Ectodermal cell (in vitro differentiated cells): ENCODE results near the gene ISG20.

Experiments
- H3K27ac ChIP-seq: 2 replicates; pipeline ENCODE4 v1.7.0; 2013; ENCODE audit warnings: mild to moderate bottlenecking, low read depth, low read length; ENCODE audit not compliant: insufficient read depth, poor library complexity, severe bottlenecking
- H3K27me3 ChIP-seq: 2 replicates; pipeline ENCODE4 v1.7.0; 2013; ENCODE audit warnings: mild to moderate bottlenecking, low read length; ENCODE audit not compliant: insufficient read depth, control insufficient read depth, poor library complexity, severe bottlenecking
- H3K36me3 ChIP-seq: one replicate; pipeline ENCODE4 v1.7.0; 2013; ENCODE audit warnings: low read length; ENCODE audit not compliant: control insufficient read depth, insufficient read depth
- H3K4me1 ChIP-seq: one replicate; pipeline ENCODE4 v1.7.0; 2013; ENCODE audit warnings: low read length; ENCODE audit not compliant: control insufficient read depth, insufficient read depth
- H3K4me3 ChIP-seq: 2 replicates; pipeline ENCODE4 v1.7.0; 2013; ENCODE audit warnings: low read depth, low read length, control low read depth; ENCODE audit not compliant: insufficient read depth
- H3K9me3 ChIP-seq: 2 replicates; pipeline ENCODE4 v1.7.0; 2013; ENCODE audit warnings: mild to moderate bottlenecking, low read length, moderate library complexity; ENCODE audit not compliant: control insufficient read depth
- WGBS, 2 experiments: methylation state at CpG; one replicate each; pipeline ENCODE4 v1.1.7; 2013; ENCODE audit warnings: missing lambda C conversion rate in 2 of 2; 5-methylcytosine and 5-hydroxymethylcytosine counted together

The ISG20 gene

DNA sequence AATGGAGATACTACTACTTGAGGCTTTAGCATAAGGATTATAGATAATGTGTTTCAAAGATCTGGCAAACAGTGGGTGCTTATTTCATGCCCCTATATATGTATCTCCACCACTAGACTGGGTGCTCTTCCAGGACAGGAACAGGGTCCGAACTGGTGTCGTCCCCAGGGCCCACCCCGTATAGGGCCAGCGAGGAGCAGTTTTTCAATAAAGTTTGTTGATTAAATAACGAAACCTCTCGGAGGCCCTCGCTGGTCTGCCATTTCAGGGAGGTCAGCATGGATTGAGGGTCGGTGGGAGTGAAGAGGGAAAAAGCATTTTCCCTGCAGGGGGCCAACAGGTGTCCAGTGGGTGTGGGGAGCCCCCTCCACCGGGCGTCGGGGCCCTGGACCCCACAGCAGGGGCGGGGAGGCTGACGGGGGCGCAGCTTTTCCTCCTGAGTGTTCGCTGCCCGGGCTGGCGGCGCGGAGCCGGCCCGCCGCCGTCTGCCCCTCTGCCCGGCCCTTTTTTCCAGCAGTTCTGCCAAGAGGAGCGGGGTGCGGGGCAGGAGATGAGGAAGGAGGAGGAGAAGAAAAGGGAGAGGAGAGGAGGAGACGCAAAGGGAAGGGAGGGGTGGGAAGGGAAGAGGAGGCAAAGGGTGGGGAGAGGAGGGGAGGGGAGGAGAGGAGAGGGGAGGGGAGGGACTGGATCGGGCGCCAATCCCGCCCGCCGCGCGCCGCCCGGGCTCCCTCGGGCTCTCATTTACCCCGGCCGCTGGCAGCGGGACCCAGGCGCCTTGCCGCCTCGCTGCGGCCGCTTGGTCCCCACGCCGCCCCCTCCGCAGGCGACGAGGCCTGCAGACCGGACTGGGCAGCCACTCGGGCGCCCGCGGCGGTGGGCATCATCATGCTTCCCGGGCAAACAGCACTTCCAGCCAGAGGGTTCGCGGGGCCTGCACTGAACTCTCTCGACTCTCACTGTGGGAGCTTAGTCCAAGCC, 66.3 kb downstream of the ISG20 start:
- no peak overlapping the region for H3K27ac ChIP-seq
- H3K27me3 ChIP-seq: peaks cover 42% of the 10 kb centered on the region
- H3K9me3 ChIP-seq: no peaks in the 10 kb centered on the region
- peak overlapping the region; percentile 47 for H3K4me3 ChIP-seq
- WGBS, 2 experiments: 5 to 6% methylated on average over 60 of the region's 60 CpGs
- no peaks in the 10 kb centered on the region for H3K4me1 ChIP-seq
- no peaks in the 10 kb centered on the region for H3K36me3 ChIP-seq

GRCh38 chr15:88705769-88706165, 67.0 kb downstream of the ISG20 start:
- peak overlapping the region; percentile 47 for H3K4me3 ChIP-seq
- WGBS, 2 experiments: 63 to 66% methylated on average over 11 of the region's 11 CpGs
- no peaks in the 10 kb centered on the region for H3K4me1 ChIP-seq
- no peaks in the 10 kb centered on the region for H3K36me3 ChIP-seq
- H3K27me3 ChIP-seq: peaks cover 42% of the 10 kb centered on the region
- no peak overlapping the region for H3K27ac ChIP-seq
- no peaks in the 10 kb centered on the region for H3K9me3 ChIP-seq
